K562 (cell line): ENCODE results near the gene EP300. TPM values are rescaled to one million over a fixed set of nuclear protein-coding genes. Genes with fewer than 3 reads are reported as not detected.

ENCODE experiments used
- ATAC-seq: fragments of 200-7000 bp; cut with Tn5 transposase; 3 replicates; pipeline ENCODE4 v1.9.1; 2020; ENCODE audit warnings: moderate library complexity
- BruUV-seq: library from RNA; stranded (reverse); fragments of 400-500 nt; replicated peaks from 2 replicates; lab custom pipeline; 2021; lab: Mats Ljungman, UMichigan
- CTCF ChIA-PET: fragments of 300-600 bp; formaldehyde crosslinking; extraction: SDS; loops from one replicate; lab custom pipeline; 2021; ENCODE audit warnings: low intra/inter-chr PET ratio; lab: Yijun Ruan, JAX
- POLR2A ChIA-PET: fragments of 300-600, 350-650 bp; sonication (Branson Sonifier 250); formaldehyde crosslinking; extraction: SDS; loops from one replicate; lab custom pipeline; 2021; ENCODE audit warnings: antibody characterized with exemption, inconsistent platforms; lab: Yijun Ruan, JAX
- DNase-seq, 4 experiments: peaks; one replicate each; pipeline versions ENCODE4 v3.0.0 to v3.0.0-alpha.2; 2011 to 2018; ENCODE audit warnings: low spot score in 3 of 4, mixed read lengths in 3 of 4; ENCODE audit errors: extremely low read depth in 1 of 4
- FAIRE-seq: peaks from 2 replicates; lab custom pipeline; 2011; peaks lifted over from hg19 to GRCh38; lab: Jason Lieb, UNC
- H2AFZ ChIP-seq: 2 replicates; pipeline ENCODE4 v1.6.0; 2011; ENCODE audit warnings: low read depth, low read length, control low read depth, inconsistent platforms
- H3K27ac ChIP-seq: fragments of 200-600 bp; 3 replicates; pipeline ENCODE4 v1.8.0; 2011; ENCODE audit warnings: low read depth, mild to moderate bottlenecking, control low read depth, inconsistent platforms, low read length, moderate library complexity, mixed read lengths; ENCODE audit errors: extremely low read depth
- H3K27me3 ChIP-seq, 2 experiments: fragments of 300-600 bp in 1 of 2; 2 replicates in 1 of 2; 3 replicates in 1 of 2; pipeline versions ENCODE4 v1.6.0 to v1.8.0; 2011; ENCODE audit warnings: inconsistent platforms in 2 of 2, low read length in 2 of 2, mild to moderate bottlenecking in 1 of 2, mixed read lengths in 1 of 2, moderate library complexity in 1 of 2; ENCODE audit not compliant: control insufficient read depth in 2 of 2, insufficient read depth in 2 of 2
- H3K36me3 ChIP-seq: fragments of 300-600 bp; 3 replicates; pipeline ENCODE4 v1.8.0; 2011; ENCODE audit warnings: mild to moderate bottlenecking, low read length, inconsistent platforms; ENCODE audit not compliant: control insufficient read depth, insufficient read depth
- H3K4me1 ChIP-seq, 2 experiments: fragments of 200-600 bp in 1 of 2; replicated peaks in 1 of 2; 2 replicates in 1 of 2; 3 replicates in 1 of 2; pipeline versions ENCODE4 v1.5.1 to v1.8.0; 2011; ENCODE audit warnings: inconsistent platforms in 2 of 2, low read length in 2 of 2, mild to moderate bottlenecking in 1 of 2, mixed read lengths in 1 of 2, moderate library complexity in 1 of 2; ENCODE audit not compliant: control insufficient read depth in 2 of 2, insufficient read depth in 2 of 2
- H3K4me2 ChIP-seq: 2 replicates; pipeline ENCODE4 v1.6.1; 2011; ENCODE audit warnings: low read length, control low read depth, inconsistent platforms, mixed read lengths; ENCODE audit not compliant: insufficient read depth
- H3K4me3 ChIP-seq: fragments of 200-600 bp; sonication (generic), shearing (Covaris generic); 2 replicates; pipeline ENCODE4 v1.5.1; 2016; ENCODE audit warnings: control low read depth, inconsistent platforms
- H3K79me2 ChIP-seq: fragments of 200-600 bp; 3 replicates; pipeline ENCODE4 v1.8.0; 2011; ENCODE audit warnings: low read length, inconsistent platforms; ENCODE audit not compliant: control insufficient read depth, insufficient read depth
- H3K9ac ChIP-seq, 2 experiments: 2 replicates each; pipeline versions ENCODE4 v1.6.0 to v1.6.1; 2011; ENCODE audit warnings: low read depth in 2 of 2, low read length in 2 of 2, control low read depth in 1 of 2, inconsistent platforms in 1 of 2, mild to moderate bottlenecking in 1 of 2, mixed read lengths in 1 of 2; ENCODE audit not compliant: insufficient read depth in 1 of 2
- H3K9me1 ChIP-seq: one replicate; pipeline ENCODE4 v1.6.0; 2011; ENCODE audit warnings: inconsistent platforms, mild to moderate bottlenecking, low read length, moderate library complexity; ENCODE audit not compliant: control insufficient read depth, insufficient read depth
- H3K9me3 ChIP-seq: replicated peaks from 2 replicates; pipeline ENCODE4 v1.5.1; 2011; ENCODE audit warnings: low read depth, low read length, inconsistent platforms; ENCODE audit not compliant: control insufficient read depth, insufficient read depth
- H4K20me1 ChIP-seq: replicated peaks from 2 replicates; pipeline ENCODE4 v1.6.1; 2011; ENCODE audit warnings: low read length, inconsistent platforms, mixed read lengths; ENCODE audit not compliant: control insufficient read depth, insufficient read depth
- DMBX1 ChIP-seq: fragments of 250-450 bp; sonication (Bioruptor Pico); IDR thresholded peaks from 2 replicates; pipeline ENCODE4 v1.8.0; 2022; ENCODE audit warnings: inconsistent platforms, mild to moderate bottlenecking, moderate library complexity, borderline replicate concordance
- E2F4 ChIP-seq: sonication (generic); formaldehyde crosslinking; IDR thresholded peaks from 2 replicates; pipeline ENCODE4 v1.8.0; 2022; ENCODE audit warnings: mild to moderate bottlenecking, low read depth, missing genetic modification reagents
- FOXP4 ChIP-seq: sonication (generic); formaldehyde crosslinking; IDR thresholded peaks from 2 replicates; pipeline ENCODE4 v1.8.0; 2022; ENCODE audit warnings: mild to moderate bottlenecking, missing genetic modification reagents, borderline replicate concordance
- HDGF ChIP-seq: fragments of 450-650 bp; IDR thresholded peaks from 2 replicates; pipeline ENCODE4 v1.6.1; 2016
- KDM4B ChIP-seq, 2 experiments: fragments of 450-650 bp in 1 of 2; sonication (generic) in 1 of 2; IDR thresholded peaks; 2 replicates each; pipeline ENCODE4 v1.6.1; 2016 to 2017; ENCODE audit warnings: borderline replicate concordance in 2 of 2, antibody characterized with exemption in 1 of 2, low read depth in 1 of 2, mild to moderate bottlenecking in 1 of 2
- MYNN ChIP-seq, 2 experiments: sonication (generic); formaldehyde crosslinking in 1 of 2; IDR thresholded peaks; 2 replicates each; pipeline versions ENCODE4 v1.5.0 to v1.6.1; 2016 to 2020; ENCODE audit warnings: antibody characterized with exemption in 1 of 2, missing genetic modification reagents in 1 of 2
- SIRT6 ChIP-seq: IDR thresholded peaks from one replicate; pipeline ENCODE4 v1.6.1; 2012; ENCODE audit warnings: low read depth, mild to moderate bottlenecking, control low read depth, inconsistent platforms, low read length, moderate library complexity
- SRSF9 ChIP-seq: fragments of 200-400 bp; formaldehyde crosslinking; IDR thresholded peaks from 2 replicates; pipeline ENCODE4 v1.6.1; 2017; ENCODE audit warnings: low read depth, low read length, borderline replicate concordance
- TCF15 ChIP-seq: fragments of 250-450 bp; sonication (Bioruptor Pico); IDR thresholded peaks from 2 replicates; pipeline ENCODE4 v1.8.0; 2022; ENCODE audit warnings: moderate library complexity, mild to moderate bottlenecking, inconsistent platforms
- TCF3 ChIP-seq: sonication (generic); formaldehyde crosslinking; IDR thresholded peaks from 2 replicates; pipeline ENCODE4 v1.4.0; 2020; ENCODE audit warnings: mild to moderate bottlenecking, missing genetic modification reagents
- XRCC5 ChIP-seq: fragments of 200-400 bp; formaldehyde crosslinking; IDR thresholded peaks from 2 replicates; pipeline ENCODE4 v1.6.1; 2017; ENCODE audit warnings: low read depth, mild to moderate bottlenecking, low read length
- ZNF140 ChIP-seq: fragments of 250-450 bp; sonication (Bioruptor Pico); IDR thresholded peaks from 2 replicates; pipeline ENCODE4 v1.8.0; 2021; ENCODE audit warnings: moderate library complexity, mild to moderate bottlenecking, inconsistent platforms
- ZNF165 ChIP-seq: fragments of 250-450 bp; sonication (Bioruptor Pico); IDR thresholded peaks from 2 replicates; pipeline ENCODE4 v1.4.0; 2020; ENCODE audit warnings: borderline replicate concordance
- ZNF384 ChIP-seq: IDR thresholded peaks from 2 replicates; pipeline ENCODE4 v1.6.1; 2012; ENCODE audit warnings: low read depth, low read length, improper control_type of control experiment
- ZNF778 ChIP-seq: fragments of 450-650 bp; formaldehyde crosslinking; IDR thresholded peaks from 2 replicates; pipeline ENCODE4 v1.4.0; 2020; ENCODE audit warnings: mild to moderate bottlenecking, moderate library complexity
- WGBS: fragments of 100-300 bp; shearing (Covaris generic); methylation state at CpG from one replicate; pipeline ENCODE4 v1.1.6; 2016; ENCODE audit warnings: low coverage, mixed read lengths; ENCODE audit not compliant: insufficient coverage; ENCODE audit errors: missing lambda C conversion rate; 5-methylcytosine and 5-hydroxymethylcytosine counted together
- in situ Hi-C: fragments of 300-500 bp; cut with MboI; formaldehyde crosslinking; loops from 4 replicates; pipeline ENCODE4 v1.15.0; 2018; ENCODE audit warnings: inconsistent platforms, mixed read lengths
- intact Hi-C: fragments of 100-400 bp; cut with micrococcal nuclease; formaldehyde crosslinking; loops from 2 replicates; pipeline ENCODE4 v1.14.2; 2022
- polyA plus RNA-seq, 8 experiments: library from polyadenylated mRNA; depleted of rRNA in 4 of 8; stranded (reverse) in 5 of 8; unstranded in 3 of 8; fragments of >200 nt; fragmentation: Nextera tagmentation in 2 of 8; fragmentation: Illumina TruSeq in 1 of 8; extraction: Ambion mirVana in 2 of 8; extraction: Trizol in 1 of 8; gene quantifications; 2 replicates each; pipeline versions ENCODE4 v1.2.1 to v1.2.3, GENCODE V29; 2011 to 2014; ENCODE audit warnings: inconsistent platforms in 1 of 8, missing spikeins in 1 of 8
- total RNA-seq, 7 experiments: library from RNA; depleted of rRNA in 6 of 7; stranded (reverse); fragments of >200 nt in 6 of 7; fragmentation: Illumina TruSeq in 2 of 7; extraction: Trizol in 2 of 7; gene quantifications; 2 replicates each; pipeline versions ENCODE4 v1.2.1 to v1.2.3, GENCODE V29; 2011 to 2021; ENCODE audit warnings: low replicate concordance in 1 of 7
- TF ChIP-seq, protein P1 (sequence below): fragments of 250-450 bp; sonication (Bioruptor Pico); IDR thresholded peaks from 2 replicates; pipeline ENCODE4 v1.8.0; 2022; ENCODE audit warnings: inconsistent platforms

EP300 gene
- total and polyA plus RNA-seq, 9 of the 15 experiments (the other 6 are each of a cell fraction or from before 2014, with no cell fraction given), result 2.2 to 28.6 (median 10.9) TPM

GRCh38 chr22:41124086-41124485 lies 31.7 kb downstream of the EP300 start:
- no peaks in the 10 kb centered on the region for H4K20me1 ChIP-seq
- BruUV-seq, result no TSS peak

More at GRCh38 chr22:41124086-41124485, 31.7 kb downstream of the EP300 start:
- no peak overlapping the region for H3K9ac ChIP-seq
- CTCF ChIA-PET, result no interaction called here
- no peaks in the 10 kb centered on the region for H3K9me3 ChIP-seq
- peaks cover 45% of the 10 kb centered on the region for H3K79me2 ChIP-seq
- in situ Hi-C loops (no loop called here), intact Hi-C loops (no loop called here)
- H3K4me3 ChIP-seq, result no peak overlapping the region
- no peaks in the 10 kb centered on the region for H3K4me1 ChIP-seq
- 98% methylated on average over 8 of the region's 9 CpGs for WGBS
- no peak overlapping the region for H3K4me2 ChIP-seq
- H3K27ac ChIP-seq, result no peak overlapping the region
- no peak overlapping the region for H2AFZ ChIP-seq
- no peaks in the 10 kb centered on the region for H3K27me3 ChIP-seq
- no peak for FAIRE-seq
- DNase-seq, result no peak
- no peak for ATAC-seq
- H3K9me1 ChIP-seq, result no peaks in the 10 kb centered on the region
- H3K36me3 ChIP-seq, result peaks cover 47% of the 10 kb centered on the region
- POLR2A ChIA-PET, result no interaction called here
- no peak for TF ChIP-seq ZNF778 (CRISPR knock-in tag)
- TF ChIP-seq ZNF165 (CRISPR knock-in tag), result no peak
- TF ChIP-seq XRCC5, result no peak
- TF ChIP-seq ZNF140 (CRISPR knock-in tag), result no peak
- TF ChIP-seq, protein P1, sequence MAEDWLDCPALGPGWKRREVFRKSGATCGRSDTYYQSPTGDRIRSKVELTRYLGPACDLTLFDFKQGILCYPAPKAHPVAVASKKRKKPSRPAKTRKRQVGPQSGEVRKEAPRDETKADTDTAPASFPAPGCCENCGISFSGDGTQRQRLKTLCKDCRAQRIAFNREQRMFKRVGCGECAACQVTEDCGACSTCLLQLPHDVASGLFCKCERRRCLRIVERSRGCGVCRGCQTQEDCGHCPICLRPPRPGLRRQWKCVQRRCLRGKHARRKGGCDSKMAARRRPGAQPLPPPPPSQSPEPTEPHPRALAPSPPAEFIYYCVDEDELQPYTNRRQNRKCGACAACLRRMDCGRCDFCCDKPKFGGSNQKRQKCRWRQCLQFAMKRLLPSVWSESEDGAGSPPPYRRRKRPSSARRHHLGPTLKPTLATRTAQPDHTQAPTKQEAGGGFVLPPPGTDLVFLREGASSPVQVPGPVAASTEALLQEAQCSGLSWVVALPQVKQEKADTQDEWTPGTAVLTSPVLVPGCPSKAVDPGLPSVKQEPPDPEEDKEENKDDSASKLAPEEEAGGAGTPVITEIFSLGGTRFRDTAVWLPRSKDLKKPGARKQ, result no peak
- TF ChIP-seq FOXP4 (CRISPR knock-in tag), result no peak
- no peak for TF ChIP-seq SIRT6
- TF ChIP-seq TCF3 (CRISPR knock-in tag), result no peak
- no peak for TF ChIP-seq TCF15 (CRISPR knock-in tag)
- no peak for TF ChIP-seq SRSF9
- TF ChIP-seq DMBX1 (CRISPR knock-in tag), result no peak
- no peak for TF ChIP-seq ZNF384
- TF ChIP-seq KDM4B (IDR thresholded peaks at IDR 0.05; ENCODE audit: borderline replicate concordance in 2 of 2, low read depth in 1 of 2), result no peak
- no peak for TF ChIP-seq E2F4
- no peak for TF ChIP-seq MYNN (IDR thresholded peaks at IDR 0.05)
- TF ChIP-seq MYNN (CRISPR knock-in tag; IDR thresholded peaks at IDR 0.05), result no peak
- no peak for TF ChIP-seq HDGF
